ENCODE measurements around the gene XRCC6.

DNA sequence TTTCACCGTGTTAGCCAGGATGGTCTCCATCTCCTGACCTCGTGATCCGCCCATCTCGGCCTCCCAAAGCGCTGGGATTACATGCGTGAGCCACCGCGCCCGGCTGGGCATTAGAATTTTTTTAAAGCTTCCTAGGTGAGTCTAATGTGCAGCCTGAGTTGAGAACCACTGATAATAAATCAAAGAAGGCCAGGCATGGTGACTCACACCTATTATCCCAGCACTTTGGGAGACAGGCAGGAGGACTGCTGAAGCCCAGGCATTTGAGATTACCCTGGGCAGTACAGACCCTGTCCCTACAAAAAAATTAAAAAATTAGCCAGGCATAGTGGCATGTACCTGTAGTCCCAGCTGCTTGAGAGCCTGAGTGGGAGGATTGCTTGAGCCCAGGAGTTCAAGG, 91.9 kb downstream of the XRCC6 start:
- TF ChIP-seq, protein P1, sequence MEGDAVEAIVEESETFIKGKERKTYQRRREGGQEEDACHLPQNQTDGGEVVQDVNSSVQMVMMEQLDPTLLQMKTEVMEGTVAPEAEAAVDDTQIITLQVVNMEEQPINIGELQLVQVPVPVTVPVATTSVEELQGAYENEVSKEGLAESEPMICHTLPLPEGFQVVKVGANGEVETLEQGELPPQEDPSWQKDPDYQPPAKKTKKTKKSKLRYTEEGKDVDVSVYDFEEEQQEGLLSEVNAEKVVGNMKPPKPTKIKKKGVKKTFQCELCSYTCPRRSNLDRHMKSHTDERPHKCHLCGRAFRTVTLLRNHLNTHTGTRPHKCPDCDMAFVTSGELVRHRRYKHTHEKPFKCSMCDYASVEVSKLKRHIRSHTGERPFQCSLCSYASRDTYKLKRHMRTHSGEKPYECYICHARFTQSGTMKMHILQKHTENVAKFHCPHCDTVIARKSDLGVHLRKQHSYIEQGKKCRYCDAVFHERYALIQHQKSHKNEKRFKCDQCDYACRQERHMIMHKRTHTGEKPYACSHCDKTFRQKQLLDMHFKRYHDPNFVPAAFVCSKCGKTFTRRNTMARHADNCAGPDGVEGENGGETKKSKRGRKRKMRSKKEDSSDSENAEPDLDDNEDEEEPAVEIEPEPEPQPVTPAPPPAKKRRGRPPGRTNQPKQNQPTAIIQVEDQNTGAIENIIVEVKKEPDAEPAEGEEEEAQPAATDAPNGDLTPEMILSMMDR (IDR thresholded peaks at IDR 0.05) = no peak
- TF ChIP-seq POLR2AphosphoS5 (IDR thresholded peaks at IDR 0.05) = no peak

All from prostate gland (tissue), 2 donors.